Cardiac fibroblast (primary cell): ENCODE data around the gene PRAMEF18.
"Not testable (repeated sequence)": the region's sequence is repeated elsewhere in the genome, so short reads cannot be mapped to it uniquely, and the experiment has no call there.

Experiments
- DNase-seq, 2 donors: peaks; one replicate each; pipeline versions ENCODE4 v3.0.0 to v3.0.0-alpha.2; 2010; ENCODE audit warnings: low read depth in 2 of 2
- H3K4me3 ChIP-seq, 2 donors: replicated peaks in 1 of 2; 1 replicate in 1 of 2; 2 replicates in 1 of 2; pipeline ENCODE4 v1.5.1; 2011; ENCODE audit warnings: low read depth in 2 of 2, low read length in 2 of 2, mild to moderate bottlenecking in 2 of 2, moderate library complexity in 1 of 2

PRAMEF18 gene, protein sequence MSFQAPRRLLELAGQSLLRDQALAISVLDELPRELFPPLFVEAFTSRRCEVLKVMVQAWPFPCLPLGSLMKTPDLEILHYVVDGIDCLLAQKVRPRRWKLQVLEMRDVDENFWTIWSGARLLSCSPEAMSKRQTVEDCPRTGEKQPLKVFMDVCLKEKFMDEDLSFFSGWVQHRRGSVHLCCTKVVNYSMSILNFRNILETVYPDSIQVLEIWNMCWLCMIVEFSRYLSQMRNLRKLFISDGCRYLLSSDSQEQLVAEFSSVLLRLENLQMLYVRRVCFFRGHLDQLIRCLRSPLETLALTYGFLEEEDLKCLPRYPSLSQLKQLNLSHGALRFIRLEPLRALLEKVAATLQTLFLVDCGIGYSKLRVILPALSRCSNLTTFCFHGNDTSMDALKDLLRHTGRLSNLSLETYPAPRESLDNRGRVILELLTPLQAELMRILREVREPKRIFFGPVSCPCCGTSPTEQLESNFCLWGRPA

DNA sequence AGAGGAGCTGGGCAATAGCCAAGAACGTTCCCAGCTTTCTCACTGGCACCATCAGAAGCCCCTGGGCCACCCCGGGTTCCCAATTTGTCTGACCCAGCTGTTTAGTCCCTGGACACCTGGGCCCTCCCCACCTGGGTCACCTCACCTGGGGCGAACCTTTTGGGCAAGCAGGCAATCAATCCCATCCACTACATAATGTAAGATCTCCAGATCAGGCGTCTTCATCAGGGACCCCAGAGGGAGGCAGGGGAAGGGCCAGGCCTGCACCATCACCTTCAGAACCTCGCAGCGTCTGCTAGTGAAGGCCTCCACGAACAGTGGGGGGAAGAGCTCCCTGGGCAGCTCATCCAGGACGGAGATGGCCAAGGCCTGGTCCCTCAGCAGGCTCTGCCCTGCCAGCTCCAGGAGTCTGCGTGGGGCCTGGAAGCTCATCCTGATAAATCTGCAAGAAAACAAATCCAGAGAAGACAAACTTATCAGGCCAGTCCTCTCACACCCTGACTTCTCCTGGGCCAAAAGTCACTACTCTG, at the start of gene PRAMEF18:
Gene PRAMEF18, minus strand, starts transcription at position 480 of the 530 bp plus-strand sequence. Its CDS starts 48 bp downstream, at position 432.
- DNase-seq, H3K4me3 ChIP-seq: not testable (repeated sequence)

DNA sequence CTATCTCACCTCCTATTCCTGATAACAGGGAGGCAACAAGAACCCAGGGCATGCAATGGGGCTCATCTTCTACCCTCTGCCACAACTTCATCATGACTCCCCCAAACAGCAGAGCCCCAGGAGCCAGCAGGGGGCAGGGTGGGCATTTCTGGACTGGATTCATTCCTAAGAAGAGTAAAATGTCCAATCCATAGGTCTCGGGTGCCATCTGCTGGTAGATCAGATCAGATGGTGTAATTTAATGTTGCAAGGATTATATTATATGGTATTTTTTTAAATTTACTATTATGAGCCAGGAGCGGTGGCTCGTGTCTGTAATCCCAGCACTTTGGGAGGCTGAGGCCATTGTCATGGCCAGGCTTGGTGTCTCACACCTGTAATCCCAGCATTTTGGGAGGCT, 39.2 kb upstream of the PRAMEF18 start:
- H3K4me3 ChIP-seq, DNase-seq: not testable (repeated sequence)

DNA sequence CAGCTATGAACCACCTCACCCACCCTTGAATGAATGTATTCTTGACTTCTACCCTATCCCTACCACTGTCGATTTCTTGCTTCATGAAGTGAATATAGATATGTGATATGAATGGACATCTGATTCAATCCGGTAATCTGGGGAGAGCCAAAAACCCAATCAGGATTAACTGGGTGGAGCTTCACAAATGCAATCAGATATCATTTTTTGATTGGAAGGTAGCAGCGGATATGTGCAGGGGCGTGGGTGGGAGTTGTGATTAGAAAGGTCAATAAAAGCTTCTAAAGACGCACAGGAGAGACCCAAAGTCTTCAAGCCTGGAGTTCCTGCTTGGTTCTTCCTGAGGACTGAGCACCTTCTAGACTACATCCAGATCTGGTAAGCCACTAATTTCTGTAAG, 27.9 kb upstream of the PRAMEF18 start, which contains the start of gene PRAMEF5:
Gene PRAMEF5, plus strand, starts transcription at position 301 of the 400 bp plus-strand sequence. CDS start 5,071 bp downstream, outside the sequence.
- not testable (repeated sequence) for DNase-seq

DNA sequence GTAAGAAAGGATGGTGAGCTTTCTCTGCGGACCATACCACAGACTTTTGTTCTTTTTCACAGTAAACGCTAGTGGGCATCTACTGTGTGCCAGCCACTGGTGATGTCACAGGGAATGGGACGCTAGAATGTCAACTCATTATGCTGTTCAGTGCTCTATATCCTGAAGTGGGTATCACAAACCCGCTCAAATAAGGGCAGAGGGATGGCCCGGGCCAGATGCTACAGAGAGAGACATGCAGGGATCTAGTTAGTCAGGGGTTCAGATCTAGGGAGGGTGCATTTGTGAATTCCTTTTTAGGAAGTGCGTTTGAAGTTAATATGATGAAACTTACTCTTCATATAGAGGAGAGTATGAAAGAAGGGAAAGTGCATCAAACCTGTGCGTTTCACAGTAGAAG, 21.2 kb upstream of the PRAMEF18 start:
- DNase-seq, H3K4me3 ChIP-seq: not testable (repeated sequence)

More for the DNA sequence above, 27.9 kb upstream of the PRAMEF18 start, which contains the start of gene PRAMEF5:
- not testable (repeated sequence) for H3K4me3 ChIP-seq

DNA sequence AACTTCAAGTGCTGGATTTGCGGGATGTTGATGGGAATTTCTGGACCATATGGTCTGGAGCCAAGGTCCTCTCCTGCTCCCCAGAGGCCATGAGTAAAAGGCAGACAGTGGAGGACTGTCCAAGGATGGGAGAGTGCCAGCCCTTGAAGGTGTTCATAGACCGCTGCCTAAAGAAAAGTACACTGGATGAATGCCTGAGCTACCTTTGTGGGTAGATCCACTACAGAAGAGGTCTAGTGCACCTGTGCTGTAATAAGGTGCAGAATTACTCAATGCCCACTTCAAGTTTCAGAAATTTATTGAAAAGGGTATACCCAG, 20.6 kb upstream of the PRAMEF18 start:
- DNase-seq, H3K4me3 ChIP-seq: not testable (repeated sequence)

DNA sequence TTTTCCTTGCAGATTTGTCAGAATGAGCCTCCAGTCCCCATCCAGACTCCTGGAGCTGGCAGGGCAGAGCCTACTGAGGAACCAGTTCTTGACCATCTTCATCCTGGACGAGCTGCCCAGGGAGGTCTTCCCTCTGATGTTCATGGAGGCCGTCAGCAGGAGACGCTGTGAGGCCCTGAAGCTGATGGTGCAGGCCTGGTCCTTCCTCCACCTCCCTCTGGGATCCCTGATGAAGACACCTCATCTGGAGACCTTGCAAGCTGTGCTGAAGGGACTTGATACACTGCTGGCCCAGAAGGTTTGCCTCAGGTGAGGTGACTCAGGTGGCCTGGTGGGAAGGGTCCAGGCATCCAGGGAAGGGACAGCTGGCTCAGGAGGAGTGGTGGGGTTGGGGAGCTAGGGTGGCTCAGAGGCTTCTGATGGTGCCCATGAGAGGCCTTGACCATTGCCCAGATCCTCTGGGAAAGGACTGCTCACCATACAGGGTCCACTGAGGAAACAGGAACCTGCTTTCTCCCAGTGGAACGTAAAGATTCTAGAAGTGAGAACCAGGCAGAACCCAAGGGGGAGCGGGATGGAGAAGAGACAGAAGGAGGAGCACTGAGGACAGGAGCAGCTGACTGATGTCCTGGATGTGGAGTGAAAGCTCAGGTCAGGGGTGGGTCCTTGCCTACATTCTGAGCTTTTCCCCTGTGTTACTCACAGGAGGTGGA, 20.0 kb upstream of the PRAMEF18 start:
- not testable (repeated sequence) for DNase-seq, H3K4me3 ChIP-seq

DNA sequence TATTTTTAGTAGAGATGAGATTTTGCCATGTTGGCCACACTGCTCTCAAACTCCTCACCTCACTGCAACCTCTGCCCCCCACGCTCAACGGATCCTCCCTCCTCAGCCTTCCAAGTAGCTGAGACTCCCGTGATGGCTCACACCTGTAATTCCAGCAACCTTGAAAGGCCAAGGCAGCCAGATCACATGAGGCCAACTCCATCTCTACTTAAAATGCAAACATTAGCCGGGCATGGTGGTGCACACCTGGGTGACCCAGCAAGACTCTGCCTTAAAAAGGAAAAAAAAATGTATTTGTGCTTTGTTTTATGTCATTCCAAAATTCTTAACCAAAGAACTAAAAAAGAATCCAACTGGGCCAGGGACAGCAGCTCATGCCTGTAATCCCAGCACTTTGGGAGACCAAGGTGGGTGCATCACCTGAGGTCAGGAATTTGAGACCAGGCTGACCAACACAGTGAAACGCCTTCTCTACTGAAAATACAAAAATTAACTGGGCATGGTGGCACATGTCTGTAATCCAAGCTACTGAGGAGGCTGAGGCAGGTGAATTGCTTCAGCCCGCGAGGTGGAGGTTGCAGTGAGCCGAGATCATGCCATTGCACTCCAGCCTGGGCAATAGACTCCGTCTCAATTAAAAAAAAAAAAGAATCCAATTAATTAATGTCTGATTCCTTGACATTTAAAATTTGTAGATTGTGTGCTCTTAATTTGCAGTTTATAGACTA, 17.7 kb upstream of the PRAMEF18 start:
- H3K4me3 ChIP-seq, DNase-seq: not testable (repeated sequence)

DNA sequence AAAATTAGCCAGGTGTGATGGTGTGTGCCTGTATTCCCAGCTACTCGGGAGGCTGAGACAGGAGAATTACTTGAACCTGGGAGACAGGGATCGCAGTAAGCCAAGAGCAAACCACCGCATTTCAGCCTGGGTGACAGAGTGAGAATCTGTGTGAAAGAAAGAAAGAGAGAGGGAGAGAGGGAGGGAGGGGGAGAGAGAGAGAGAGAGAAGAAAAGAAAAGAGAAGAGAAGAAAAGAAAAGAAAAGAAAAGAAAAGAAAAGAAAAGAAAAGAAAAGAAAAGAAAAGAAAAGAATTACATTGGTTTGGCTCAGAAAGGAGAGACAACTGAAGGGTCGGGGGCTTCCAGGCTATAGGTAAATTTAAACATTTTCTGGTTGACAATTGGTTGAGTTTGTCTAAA, 13.7 kb upstream of the PRAMEF18 start:
- DNase-seq, H3K4me3 ChIP-seq: not testable (repeated sequence)

DNA sequence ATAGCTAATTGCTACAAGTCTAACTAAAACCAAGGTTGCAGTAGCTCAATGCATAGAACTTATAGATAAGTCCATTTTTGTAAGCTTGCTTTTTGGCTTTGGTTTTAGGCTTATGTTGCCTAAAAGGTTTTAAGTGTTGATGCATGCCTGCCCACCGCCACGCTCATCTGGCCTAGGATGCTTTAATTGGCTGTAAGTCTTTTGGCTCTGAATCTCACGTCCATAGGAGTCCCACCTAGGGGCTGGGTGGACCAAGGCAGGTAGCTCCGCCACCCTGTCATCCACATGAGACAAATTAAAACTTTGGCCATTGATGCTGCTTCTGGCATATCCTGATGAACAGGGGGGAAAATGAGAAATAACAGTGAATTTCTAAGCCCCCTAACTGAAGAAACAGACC, 11.6 kb upstream of the PRAMEF18 start:
- not testable (repeated sequence) for H3K4me3 ChIP-seq, DNase-seq

DNA sequence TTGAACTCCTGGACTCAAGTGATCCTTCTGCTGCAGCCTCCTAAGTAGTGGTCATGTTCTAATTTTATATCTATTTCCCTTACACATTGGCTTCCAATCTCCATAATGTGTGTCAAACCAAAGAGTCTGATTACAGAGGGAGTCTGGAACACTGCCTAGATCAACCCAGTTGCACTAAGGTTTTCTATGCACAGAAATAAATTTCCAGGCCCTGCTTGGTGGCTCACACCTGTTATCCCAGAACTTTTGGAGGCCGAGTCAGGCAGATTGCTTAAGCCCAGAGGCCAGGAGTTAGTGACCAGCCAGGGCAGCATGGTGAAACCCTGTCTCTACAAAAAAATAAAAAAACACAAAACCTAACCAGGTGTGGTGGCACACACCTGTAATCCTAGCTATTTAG, 8.1 kb upstream of the PRAMEF18 start:
- not testable (repeated sequence) for H3K4me3 ChIP-seq, DNase-seq

DNA sequence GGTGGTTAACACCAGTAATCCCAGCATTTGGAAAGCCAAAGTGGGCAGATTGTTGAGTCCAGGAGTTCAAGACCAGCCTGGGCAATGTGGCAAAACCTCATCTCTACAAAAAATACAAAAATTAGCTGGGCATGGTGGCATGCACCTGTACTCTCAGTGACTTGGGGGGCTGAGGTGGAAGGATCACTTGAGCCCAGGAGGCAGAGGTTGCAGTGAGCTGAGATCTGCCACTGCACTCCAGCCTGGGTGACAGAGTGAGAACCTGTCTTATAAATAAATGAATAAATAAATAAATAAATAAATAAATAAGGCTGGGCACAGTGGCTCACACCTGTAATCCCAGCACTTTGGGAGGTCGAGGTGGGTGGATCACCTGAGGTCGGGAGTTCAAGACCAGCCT, 6.1 kb upstream of the PRAMEF18 start:
- DNase-seq, H3K4me3 ChIP-seq: not testable (repeated sequence)

DNA sequence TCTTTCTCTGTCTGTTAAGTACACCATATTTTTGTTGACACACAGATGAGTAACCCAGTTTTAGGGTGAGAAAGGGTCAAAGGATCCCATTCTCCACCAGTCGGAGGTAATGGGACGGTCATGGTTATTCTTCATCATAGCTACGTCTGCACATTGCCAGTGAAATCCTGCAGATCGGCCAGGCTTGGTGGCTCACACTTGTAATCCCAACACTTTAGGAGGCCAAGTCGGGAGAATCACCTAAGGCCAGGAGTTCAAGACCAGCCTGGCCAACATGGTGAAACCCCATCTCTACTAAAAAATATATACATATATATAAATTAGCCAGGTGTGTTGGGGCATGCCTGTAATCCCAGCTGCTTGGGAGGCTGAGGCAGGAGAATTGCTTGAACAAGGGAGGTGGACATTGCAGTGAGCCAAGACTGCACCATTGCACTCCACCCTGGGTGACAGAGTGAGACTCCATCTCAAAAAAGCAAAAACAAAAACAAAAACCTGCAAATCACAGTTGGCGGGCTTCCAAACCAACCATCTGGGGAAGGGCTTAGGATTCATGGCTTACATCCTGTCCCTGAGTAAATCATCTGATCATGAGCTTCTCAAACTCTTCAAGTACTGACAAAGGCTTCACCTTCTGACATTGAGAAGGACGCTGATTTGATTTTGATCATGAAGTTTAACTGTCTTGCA, 5.3 kb upstream of the PRAMEF18 start:
- not testable (repeated sequence) for DNase-seq, H3K4me3 ChIP-seq

DNA sequence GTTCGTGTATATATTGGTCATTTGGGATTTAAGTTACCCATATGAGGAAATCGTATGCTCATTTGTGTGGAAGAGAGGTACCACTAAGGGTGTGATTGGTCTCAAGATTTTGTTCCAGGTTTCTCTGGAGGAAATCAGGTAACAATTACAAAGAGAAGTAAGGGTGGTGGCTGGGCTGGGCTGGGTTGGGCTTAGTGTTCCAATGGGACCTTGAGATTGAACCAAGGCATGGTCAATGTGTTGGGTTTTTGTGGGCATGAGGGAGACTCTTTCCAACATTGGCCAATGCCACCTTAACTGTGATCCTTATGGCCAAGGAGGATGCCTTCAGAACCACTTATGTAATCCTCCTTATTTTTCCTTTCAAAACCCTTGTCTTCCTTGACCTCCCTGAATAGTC, 4.6 kb upstream of the PRAMEF18 start:
- not testable (repeated sequence) for DNase-seq

DNA sequence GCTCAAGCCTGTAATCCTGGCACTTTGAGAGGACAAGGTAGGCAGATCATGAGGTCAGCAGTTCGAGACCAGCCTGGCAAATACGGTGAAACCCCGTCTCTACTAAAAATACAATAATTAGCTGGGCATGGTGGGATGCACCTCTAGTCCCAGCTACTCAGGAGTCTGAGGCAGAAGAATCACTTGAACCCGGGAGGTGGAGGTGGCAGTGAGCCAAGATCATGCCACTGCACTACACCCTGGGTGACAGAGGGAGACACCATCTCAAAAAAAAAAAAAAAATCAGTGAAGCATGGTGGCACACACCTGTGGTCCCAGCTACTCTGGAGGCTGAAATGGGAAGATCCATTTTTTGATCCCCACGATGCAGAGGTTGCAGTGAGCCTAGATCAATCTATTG, 4.1 kb upstream of the PRAMEF18 start:
- DNase-seq, H3K4me3 ChIP-seq: not testable (repeated sequence)

More for the DNA sequence above, 4.6 kb upstream of the PRAMEF18 start:
- not testable (repeated sequence) for H3K4me3 ChIP-seq
